Pancreas (tissue), 10 donors: ENCODE results near the gene CCIN. TPM values are rescaled to one million over a fixed set of nuclear protein-coding genes. Genes with fewer than 3 reads are reported as not detected.

Experiments used
- ATAC-seq, 4 donors: fragments of 200-7000 bp; cut with Tn5 transposase; one replicate each; pipeline versions ENCODE4 v1.8.0 to v1.9.1; 2020; ENCODE audit warnings: mild to moderate bottlenecking in 4 of 4, moderate library complexity in 4 of 4
- DNase-seq, 6 donors: peaks; one replicate each; pipeline ENCODE4 v3.0.0-alpha.2; 2020
- FAIRE-seq: peaks from 2 replicates; lab custom pipeline; 2012; peaks lifted over from hg19 to GRCh38; lab: Jason Lieb, UNC
- H3K27ac ChIP-seq, 4 donors: fragments of 200-600 bp; sonication (generic); 1 replicate in 3 of 4; 2 replicates in 1 of 4; pipeline versions ENCODE4 v1.5.0 to v1.8.0; 2020
- H3K27me3 ChIP-seq, 4 donors: fragments of 200-600 bp; one replicate each; pipeline ENCODE4 v1.8.0; 2021
- H3K36me3 ChIP-seq, 3 donors: fragments of 200-600 bp; sonication (generic) in 1 of 3; one replicate each; pipeline versions ENCODE4 v1.5.0 to v1.8.0; 2020 to 2021
- H3K4me1 ChIP-seq, 3 donors: fragments of 200-600 bp; one replicate each; pipeline ENCODE4 v1.8.0; 2021
- H3K4me3 ChIP-seq, 4 donors: fragments of 200-600 bp; sonication (generic) in 2 of 4; one replicate each; pipeline versions ENCODE4 v1.5.0 to v1.8.0; 2020 to 2021
- H3K9me3 ChIP-seq, 4 donors: fragments of 200-600 bp; one replicate each; pipeline ENCODE4 v1.8.0; 2021
- WGBS, 2 donors: extraction: QIAGEN DNeasy Blood & Tissue Kit; methylation state at CpG; one replicate each; pipeline ENCODE4 v1.1.7; 2013; 5-methylcytosine and 5-hydroxymethylcytosine counted together
- intact Hi-C, 3 donors: fragments of 100-400 bp; cut with DNase I; formaldehyde crosslinking; loops; one replicate each; pipeline versions ENCODE4 v1.11.1 to v1.14.2; 2022
- polyA plus RNA-seq, 2 donors: library from polyadenylated mRNA; stranded (reverse); fragments of 200-250 nt; gene quantifications; one replicate each; pipeline ENCODE4 v1.2.3, GENCODE V29; 2013
- total RNA-seq, 6 donors: library from RNA; stranded (reverse); fragmentation: NEBNext Ultra II Directional in 4 of 6; extraction: Animal tissue kit (Norgen Biotek cat#: 25700) in 4 of 6; gene quantifications; one replicate each; pipeline versions ENCODE4 v1.2.1 to v1.2.4, GENCODE V29; 2021 to 2023
- TF ChIP-seq, protein P1 (sequence below), 4 donors: fragments of 200-600 bp; sonication (generic) in 3 of 4; IDR thresholded peaks; one replicate each; pipeline versions ENCODE4 v1.5.0 to v1.8.0; 2021; ENCODE audit warnings: antibody characterized with exemption in 4 of 4
- donor health status: healthy with polysubstance abuse.
- donor health status: DM: no; HTN: no; CAD: no; lungs with moderate emphysema.
- donor health status: DM: no; HTN: no; CAD: no.
- donor health status: control.
- donor health status: control.
- donor health status: Bipolar disorder and iron deficiency.
- donor health status: DM: yes; HTN: yes; CAD: no.
- donor health status: DM: no; HTN: no; CAD: no.
- donor health status: DM: no; HTN: no; CAD: no.
- donor health status: DM: yes; HTN: yes; CAD: no.

Gene CCIN
- total and polyA plus RNA-seq, 8 donors: 0.05 to 0.25 (median 0.11) TPM; not detected in 5

DNA sequence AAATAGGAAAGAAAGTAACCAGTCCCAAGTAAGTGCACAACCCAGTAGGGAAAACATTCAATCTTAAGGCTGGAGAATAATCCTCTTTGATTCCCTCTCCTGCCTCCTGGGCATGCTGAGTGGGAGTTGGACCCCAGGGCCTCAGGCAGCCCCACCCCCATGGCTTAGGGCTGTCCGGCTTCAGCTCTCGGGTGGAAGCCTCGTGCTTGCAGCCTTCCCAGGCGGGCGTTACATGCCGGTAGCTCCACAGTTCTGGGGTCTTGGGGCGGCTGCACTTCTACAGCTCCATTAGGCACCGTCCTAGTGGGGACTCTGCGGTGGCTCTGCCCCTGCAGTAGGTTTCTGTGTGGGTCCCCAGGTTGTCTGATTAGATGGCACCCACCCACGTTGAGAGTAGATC, 22.5 kb upstream of the CCIN start:
- FAIRE-seq (no peak), DNase-seq (no peak), ATAC-seq (no peak)
- WGBS, 2 donors: 89 to 93% methylated on average over 10 of the region's 10 CpGs
- no peak overlapping the region for H3K4me3 ChIP-seq
- no peaks in the 10 kb centered on the region for H3K27me3 ChIP-seq
- no peak overlapping the region for H3K27ac ChIP-seq
- intact Hi-C loops: no loop called here
- TF ChIP-seq, protein P1, sequence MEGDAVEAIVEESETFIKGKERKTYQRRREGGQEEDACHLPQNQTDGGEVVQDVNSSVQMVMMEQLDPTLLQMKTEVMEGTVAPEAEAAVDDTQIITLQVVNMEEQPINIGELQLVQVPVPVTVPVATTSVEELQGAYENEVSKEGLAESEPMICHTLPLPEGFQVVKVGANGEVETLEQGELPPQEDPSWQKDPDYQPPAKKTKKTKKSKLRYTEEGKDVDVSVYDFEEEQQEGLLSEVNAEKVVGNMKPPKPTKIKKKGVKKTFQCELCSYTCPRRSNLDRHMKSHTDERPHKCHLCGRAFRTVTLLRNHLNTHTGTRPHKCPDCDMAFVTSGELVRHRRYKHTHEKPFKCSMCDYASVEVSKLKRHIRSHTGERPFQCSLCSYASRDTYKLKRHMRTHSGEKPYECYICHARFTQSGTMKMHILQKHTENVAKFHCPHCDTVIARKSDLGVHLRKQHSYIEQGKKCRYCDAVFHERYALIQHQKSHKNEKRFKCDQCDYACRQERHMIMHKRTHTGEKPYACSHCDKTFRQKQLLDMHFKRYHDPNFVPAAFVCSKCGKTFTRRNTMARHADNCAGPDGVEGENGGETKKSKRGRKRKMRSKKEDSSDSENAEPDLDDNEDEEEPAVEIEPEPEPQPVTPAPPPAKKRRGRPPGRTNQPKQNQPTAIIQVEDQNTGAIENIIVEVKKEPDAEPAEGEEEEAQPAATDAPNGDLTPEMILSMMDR (IDR thresholded peaks at IDR 0.05): no peak
- H3K4me1 ChIP-seq: no peaks in the 10 kb centered on the region
- H3K9me3 ChIP-seq: no peaks in the 10 kb centered on the region
- H3K36me3 ChIP-seq: no peaks in the 10 kb centered on the region

DNA sequence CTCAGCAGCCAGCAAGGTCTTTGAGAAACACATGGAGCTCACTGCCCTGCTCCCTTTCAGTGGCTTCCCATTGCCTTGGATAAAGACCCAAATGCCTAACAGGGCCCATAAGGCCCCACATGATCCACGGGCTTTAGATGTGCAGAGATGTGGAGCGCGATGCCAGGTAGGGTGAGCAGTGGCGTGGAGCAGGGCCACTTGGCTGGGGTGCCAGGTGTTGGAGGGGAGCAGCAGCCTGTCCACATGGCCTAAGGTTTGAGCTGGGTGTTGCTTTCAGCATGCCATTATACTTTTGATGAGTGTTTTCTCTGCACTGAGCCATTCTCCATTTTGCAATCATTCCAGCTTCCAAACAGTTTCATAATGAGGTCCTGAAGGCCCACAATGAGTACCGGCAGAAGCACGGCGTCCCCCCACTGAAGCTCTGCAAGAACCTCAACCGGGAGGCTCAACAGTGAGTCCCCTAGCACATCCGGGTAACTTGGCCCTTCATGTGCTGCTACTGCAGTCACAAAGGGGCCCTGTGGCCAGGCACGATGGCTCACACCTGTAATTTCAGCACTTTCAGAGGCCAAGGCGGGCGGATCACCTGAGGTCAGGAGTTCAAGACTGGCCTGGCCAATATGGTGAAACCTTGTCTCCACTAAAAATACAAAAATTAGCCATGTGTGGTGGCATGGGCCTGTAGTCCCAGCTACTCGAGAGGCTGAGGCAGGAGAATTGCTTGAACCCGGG, 21.6 kb upstream of the CCIN start:
- FAIRE-seq: no peak
- H3K27me3 ChIP-seq: no peaks in the 10 kb centered on the region
- H3K36me3 ChIP-seq: no peaks in the 10 kb centered on the region
- DNase-seq: peak in 1 of 6 donors; percentile 14
- no peaks in the 10 kb centered on the region for H3K4me1 ChIP-seq
- TF ChIP-seq, protein P1 (IDR thresholded peaks at IDR 0.05): no peak
- ATAC-seq: no peak
- intact Hi-C loops: no loop called here
- no peaks in the 10 kb centered on the region for H3K9me3 ChIP-seq
- no peak overlapping the region for H3K27ac ChIP-seq
- no peak overlapping the region for H3K4me3 ChIP-seq
- WGBS, 2 donors: 88 to 93% methylated on average over 14 of the region's 14 CpGs

DNA sequence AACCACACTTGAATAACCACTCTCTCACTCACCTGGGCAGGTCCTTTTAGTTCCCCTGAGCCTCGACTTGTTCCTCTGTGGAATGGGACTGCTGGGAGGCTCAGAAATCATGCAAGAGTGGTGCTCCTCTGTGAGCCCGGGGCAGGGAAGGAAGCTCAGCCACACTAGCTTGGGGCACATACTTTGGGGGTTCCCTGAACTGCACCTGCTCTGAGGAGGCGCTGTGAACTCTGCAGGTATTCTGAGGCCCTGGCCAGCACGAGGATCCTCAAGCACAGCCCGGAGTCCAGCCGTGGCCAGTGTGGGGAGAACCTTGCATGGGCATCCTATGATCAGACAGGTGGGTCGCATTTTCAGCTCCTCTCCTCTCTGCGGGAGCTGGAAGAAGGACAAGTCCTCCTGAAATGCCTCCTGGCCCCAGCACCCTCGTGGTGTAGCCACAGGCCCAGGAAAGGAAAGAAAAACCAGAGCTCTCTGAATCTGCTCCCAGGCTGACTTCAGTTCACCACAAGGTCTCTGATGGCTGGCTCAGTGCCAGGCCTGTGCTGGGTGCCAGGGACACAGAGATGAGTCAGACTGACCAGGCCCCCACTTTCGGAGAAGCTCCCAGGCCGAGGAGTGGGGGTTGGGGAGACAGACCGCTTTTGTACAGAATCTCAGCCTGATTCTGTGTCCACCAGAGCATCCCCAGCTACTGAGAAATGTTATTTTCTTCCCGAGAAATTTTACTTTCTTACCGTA, 20.7 kb upstream of the CCIN start:
- ATAC-seq: peak in 3 of 4 donors; percentile 73 to 82 (median 73)
- 58 to 68% methylated on average over 14 of the region's 14 CpGs for WGBS, 2 donors
- H3K4me3 ChIP-seq: no peak overlapping the region
- H3K9me3 ChIP-seq: no peaks in the 10 kb centered on the region
- no peaks in the 10 kb centered on the region for H3K27me3 ChIP-seq
- TF ChIP-seq, protein P1 (IDR thresholded peaks at IDR 0.05): no peak
- intact Hi-C loops: no loop called here
- no peaks in the 10 kb centered on the region for H3K36me3 ChIP-seq
- peak; percentile 40 to 86 (median 76) for DNase-seq
- no peak overlapping the region for H3K27ac ChIP-seq
- no peak for FAIRE-seq
- no peaks in the 10 kb centered on the region for H3K4me1 ChIP-seq

DNA sequence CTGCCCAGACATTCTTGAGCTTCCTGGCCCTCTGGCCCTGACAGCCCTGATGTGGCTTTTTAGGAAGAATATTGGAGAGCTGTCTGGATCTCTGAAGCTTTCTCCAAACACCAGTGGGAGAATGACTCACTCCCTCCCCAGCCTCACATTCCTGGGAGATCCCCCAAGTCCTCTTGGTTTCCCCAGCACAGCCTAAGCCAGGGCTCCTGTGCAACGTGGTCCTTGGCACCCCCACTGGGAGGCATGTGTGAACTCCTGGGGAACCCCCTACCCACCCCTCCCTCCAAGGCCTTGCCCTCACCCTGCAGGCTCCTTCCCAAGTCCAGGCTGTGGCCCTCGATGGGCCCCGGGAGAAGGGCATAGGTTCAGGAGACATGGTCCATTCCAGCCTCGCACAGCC, 20.0 kb upstream of the CCIN start:
- 66 to 85% methylated on average over 4 of the region's 4 CpGs for WGBS, 2 donors
- Histone ChIP-seq H3K27ac (no peak overlapping the region), H3K36me3 (no peaks in the 10 kb centered on the region), H3K9me3 (no peaks in the 10 kb centered on the region), H3K4me1 (no peaks in the 10 kb centered on the region), H3K27me3 (no peaks in the 10 kb centered on the region), H3K4me3 (no peak overlapping the region)
- ATAC-seq (peak in 2 of 4 donors; percentile 16 to 40), FAIRE-seq (no peak), DNase-seq (no peak)
- intact Hi-C loops: no loop called here
- TF ChIP-seq, protein P1 (IDR thresholded peaks at IDR 0.05): no peak
